Stimulated activated naive CD4-positive, alpha-beta T cell treated with Interleukin-2 at 50 U/mL for 16 hours (primary cell): ENCODE measurements around the gene COPZ2.
"Not testable (repeated sequence)": the region's sequence is repeated elsewhere in the genome, so short reads cannot be mapped to it uniquely, and the experiment has no call there.

ENCODE experiments used
- DNase-seq: peaks from one replicate; lab custom pipeline; 2025; lab: John Stamatoyannopoulos, UW

COPZ2 gene

DNA sequence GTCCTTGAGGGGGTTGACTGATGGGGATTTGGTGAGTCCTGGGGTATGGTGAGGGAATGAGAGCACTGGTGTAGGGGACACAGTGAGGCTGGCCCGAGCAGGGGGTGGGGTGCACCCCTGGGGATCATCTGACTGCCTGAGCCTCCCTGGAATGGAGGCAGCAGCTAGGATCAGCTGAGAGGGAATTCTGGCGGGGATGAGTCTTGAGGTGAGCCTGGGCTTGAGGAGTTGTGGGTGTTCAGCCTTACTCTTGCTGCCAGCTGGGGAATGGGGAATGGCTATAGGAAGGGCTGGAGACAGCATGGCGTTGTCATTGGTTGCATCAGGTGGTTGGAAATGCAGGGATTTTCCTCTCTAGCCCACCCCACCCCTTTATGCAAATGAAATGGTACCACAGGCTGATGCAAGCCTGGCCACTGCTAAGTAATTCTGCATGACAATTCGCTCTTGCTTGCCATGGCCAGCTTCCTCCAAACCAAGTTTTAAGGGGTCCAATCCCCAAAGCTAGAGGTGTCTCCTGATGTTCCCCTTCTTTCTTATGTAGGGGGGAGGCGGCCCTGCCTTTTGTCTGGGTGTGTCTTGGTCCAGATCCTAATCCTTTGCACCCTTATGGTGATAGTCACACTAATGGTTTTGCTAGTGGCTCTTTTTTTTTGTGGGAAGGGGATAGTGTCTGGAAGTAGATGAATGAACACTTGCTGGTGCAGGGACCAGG, 18.1 kb upstream of the COPZ2 start:
- DNase-seq: peak; percentile 34

DNA sequence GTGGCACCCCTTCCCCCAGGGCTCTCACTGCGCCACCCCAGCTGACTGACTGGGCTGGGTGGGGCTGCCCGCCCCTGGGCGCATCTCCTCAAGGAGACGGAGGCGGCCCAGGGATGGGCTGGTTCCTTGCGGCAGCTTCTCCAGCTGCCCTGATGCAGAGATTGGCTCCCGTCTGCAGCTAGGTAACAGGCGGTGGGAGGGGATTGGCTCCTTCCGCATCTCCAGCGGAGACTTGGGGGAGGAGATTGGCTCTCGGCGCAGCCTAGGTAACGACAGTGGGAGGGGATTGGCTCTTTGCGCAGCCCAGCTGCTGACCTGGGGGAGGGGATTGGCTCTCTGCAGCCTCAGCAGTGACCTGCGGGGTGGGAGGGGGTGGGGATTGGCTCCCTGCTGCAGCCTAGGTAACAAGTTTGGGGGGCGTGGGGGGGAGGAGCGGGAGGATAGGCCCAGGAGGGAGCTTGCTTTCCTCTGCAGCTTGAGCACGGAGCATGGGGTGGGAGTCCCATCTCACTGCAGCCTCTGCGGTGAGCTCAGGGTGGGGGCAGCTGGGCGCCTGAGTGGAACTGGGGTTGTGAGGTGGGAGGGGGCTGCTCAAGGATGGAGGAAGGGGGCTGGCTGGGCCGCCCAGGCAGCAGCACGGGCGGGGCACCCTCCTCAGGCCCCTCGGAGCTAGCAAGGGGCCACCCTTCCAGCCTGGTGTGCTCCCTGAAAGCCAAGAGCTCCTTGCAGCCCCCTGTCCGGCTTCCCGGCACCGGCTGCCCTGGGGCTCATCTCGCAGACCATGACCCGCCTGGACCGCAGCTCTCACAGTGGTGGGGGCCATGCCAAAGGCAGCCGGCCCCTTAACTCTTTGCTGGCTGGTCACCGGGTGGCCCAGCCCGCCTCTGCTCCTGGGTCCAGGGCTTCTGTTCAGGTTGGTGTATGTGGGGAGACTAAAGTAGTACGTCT, 16.9 kb upstream of the COPZ2 start:
- no peak for DNase-seq

DNA sequence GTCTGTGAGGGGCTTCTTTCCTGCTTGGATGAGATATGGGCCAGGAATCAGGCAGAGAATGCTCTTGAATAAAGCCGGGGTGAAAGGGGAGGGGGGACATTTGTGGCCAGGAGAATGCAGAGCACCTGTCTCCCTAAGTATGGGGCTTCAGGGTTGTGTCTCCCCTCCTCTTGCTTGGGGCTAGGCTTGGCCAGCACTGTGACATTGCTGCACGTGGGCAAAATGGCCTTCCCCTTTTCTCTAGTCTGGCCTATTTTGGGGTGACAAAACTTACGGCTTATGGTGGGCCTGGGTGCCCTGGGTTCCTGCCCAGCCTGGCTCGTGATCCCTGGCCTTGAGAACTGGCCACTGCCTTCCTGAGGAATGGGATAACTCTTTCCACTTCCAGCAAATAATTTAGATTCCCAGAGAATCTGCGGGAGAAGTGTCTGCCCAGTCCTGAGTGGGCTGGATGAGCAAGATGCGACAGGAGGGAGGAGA, 16.2 kb upstream of the COPZ2 start:
- DNase-seq: no peak

DNA sequence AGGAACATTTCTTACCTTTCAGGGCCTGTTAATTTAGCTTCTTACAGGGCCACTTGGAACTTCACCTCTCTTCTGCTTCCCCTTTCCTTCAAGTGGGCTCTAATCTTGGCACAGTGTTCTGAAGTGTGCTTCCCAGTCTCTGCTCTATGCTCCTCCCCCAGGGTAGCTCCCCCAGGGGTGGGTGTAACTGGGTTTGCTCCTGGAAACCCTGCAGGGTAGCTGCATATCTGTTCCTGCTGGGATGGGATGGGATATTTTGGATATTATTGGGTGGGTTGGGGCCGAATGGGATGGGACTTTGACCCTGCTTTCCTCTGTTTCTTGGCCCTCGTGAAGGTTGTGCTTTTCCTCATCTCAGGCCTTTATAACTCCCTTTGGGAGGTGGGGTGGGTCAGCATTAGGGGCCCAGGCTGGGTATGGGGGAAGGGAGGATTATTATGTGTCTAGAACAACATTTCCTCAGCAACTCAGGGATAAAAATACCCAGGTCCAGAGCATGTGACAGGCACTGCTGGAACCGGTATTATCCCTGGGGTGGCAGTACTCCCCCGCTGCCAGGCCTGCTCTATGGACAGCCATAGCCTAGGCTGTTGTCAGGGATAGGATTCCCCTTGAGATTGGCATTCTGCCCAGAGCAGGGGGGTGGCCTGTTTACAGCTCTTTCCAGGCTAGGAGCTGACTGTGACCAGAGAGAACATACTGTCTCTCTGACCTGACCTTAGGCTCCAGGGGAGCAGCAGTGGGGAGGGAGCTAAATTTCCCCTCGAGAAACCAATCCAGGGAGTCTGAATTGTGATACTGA, 15.6 kb upstream of the COPZ2 start:
- no peak for DNase-seq

DNA sequence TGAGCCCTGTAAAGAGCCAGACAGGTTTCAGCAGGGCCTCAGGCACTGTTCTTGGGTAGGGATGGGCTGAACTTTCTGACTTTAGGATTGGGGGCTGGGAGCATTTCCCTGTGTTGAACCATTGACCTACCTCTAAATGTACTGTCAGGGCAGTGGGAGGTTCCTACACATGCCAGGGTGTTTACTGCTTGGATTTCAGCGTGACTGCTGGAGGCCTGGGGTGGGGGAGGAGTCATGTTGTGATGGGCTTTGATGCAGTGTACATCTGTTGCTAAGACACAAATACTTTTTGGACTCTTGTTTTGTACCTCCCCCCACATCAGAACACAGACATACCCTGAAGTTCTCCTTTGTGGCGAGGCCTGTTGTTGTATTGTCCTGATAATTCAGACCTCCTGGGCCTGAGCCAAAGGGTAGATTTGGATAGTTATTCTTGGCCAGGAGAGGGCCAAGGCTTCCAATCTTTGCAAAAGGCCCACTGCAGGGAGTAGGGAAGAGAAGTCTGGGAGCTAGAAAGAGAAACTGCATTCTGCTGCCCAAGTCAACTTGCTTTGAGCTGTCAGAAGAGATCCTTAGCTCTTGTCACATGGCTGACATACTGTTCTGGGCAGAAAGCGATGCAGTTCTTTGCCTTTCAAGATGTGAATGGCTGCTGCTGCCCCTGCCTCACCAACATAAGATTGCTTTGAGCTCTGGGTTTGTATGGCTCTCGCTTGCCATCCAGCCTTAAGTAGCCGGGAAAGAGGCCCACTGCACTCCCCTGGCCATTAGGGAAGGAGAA, 14.3 kb upstream of the COPZ2 start:
- DNase-seq: no peak

DNA sequence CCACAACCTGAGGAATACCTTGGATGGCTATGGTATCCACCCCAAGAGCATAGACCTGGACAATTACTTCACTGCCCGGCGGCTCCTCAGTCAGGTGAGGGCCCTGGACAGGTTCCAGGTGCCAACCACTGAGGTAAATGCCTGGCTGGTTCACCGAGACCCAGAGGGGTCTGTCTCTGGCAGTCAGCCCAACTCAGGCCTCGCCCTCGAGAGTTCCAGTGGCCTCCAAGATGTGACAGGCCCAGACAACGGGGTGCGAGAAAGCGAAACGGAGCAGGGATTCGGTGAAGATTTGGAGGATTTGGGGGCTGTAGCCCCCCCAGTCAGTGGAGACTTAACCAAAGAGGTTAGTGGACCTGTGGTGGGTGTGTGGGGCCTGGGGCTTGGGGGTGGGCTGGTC, 13.7 kb upstream of the COPZ2 start:
- DNase-seq: no peak

DNA sequence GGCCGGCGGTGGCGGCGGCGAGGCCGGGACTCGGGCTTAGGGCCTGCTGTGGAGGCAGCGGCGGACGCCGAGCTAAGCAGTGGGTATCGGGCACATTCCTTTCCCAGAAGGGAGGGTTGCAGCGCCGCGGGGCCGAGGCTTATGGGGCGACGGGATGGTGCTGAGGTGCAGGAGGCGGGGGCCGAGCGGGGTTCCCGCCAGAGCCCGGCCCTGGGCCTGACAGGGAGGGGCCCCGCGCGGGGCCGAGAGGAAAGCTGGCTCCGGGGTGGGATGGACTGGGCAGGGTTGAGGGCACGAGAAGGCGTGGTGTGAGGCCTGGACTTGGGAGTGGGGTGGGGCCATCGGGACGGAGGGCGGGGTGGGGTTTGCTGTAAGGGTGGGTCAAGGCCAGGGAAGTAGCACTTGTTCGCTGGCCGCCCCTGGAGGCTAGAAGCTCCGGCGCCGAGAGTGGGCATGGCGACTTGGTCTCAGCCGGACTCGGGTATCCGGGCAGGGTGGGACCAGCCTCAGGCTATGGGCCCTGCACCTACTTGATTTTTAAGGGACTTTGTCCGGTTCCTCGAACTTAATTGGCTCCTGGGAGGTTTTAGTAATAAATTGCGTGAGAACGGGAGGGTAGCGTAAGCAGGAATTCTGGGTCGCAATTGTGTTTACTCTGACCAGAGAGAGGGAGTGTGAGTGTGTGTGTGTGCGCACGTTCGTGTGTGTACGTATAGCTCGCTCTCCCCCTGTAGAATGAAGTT, 11.0 kb upstream of the COPZ2 start:
- peak; percentile 21 for DNase-seq

DNA sequence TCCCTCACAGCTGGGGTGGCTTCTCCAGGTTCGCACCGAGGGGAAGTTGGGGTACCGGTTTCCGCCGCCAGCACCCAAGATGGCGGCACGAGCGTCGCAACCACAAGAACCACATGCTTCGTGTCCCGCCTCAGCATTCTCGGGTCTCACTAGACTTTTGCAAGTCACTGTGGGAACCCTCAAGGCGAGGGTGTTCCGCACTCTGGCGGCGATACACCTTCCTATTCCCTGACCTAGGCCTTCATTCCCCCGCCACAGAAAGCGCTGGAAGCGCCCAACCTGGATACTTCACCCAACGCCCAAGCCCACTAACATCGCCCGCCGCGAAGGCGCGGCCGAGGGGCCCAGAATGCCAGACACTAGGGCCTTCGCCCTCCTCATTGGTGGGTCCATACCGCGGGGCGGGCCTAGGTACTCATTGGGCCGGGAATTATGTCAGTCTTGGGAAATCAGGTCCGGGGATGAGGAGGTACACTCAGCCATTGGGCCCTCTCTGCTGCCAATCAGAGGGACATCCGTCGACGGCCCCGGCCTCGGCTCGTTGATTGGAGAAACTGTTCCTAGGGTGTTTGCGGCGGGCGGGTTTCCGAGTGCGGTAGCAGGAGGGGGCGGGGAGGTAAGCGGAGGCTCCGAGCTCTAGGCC, 10.3 kb upstream of the COPZ2 start, which contains the start of gene NFE2L1:
TSS of gene NFE2L1 (plus strand) at position 619 of the 643 bp plus-strand sequence. CDS start 2,760 bp downstream, outside the sequence.
- peak; percentile 99 for DNase-seq

DNA sequence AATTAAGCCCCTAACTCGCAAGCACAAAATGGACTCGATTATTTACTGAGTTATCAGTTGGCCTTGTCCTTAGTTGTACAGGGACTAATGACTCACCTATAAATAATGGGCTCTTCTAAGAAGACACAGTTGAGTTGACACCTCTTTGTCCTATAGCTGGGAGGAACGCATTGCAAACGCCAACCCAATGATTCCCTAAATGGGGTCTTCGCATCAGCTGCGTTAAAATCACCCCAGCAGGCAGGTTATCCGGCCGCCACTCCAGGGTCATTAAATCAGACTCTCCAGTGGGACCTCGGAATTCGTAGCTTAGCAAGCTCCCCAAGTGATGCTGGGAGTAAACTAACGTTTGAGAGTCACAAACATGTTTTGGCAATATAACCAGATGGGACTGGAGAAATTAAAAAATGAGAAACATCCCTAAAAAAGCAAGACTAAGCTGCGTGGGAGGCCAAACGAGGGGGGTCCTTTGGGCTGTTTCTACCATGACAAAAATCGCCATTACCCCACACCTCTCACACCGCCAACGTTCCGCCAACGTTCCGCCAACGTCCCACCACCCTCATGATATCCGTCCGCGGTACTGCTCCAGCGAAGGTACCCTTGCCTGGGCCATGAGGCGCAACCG, 9.6 kb upstream of the COPZ2 start:
- DNase-seq: no peak

DNA sequence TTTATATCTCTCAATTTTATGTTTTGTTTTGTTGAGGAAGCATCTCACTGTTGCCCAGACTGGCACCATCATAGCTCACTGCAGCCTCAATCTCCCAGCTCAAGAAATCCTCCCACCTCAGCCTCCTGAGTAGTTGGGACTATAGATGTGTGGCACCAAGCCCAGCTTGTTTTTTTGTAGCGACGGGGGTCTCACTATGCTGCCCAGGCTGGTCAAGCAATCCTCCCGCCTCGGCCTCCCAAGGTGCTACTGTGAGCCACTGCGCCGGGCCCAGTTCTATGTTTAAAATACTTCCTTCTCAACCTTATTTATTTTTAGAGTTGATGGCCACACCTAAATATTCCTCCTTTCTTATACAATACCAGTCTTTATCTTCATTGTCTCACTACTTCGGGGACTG, 8.7 kb upstream of the COPZ2 start:
- DNase-seq: no peak

DNA sequence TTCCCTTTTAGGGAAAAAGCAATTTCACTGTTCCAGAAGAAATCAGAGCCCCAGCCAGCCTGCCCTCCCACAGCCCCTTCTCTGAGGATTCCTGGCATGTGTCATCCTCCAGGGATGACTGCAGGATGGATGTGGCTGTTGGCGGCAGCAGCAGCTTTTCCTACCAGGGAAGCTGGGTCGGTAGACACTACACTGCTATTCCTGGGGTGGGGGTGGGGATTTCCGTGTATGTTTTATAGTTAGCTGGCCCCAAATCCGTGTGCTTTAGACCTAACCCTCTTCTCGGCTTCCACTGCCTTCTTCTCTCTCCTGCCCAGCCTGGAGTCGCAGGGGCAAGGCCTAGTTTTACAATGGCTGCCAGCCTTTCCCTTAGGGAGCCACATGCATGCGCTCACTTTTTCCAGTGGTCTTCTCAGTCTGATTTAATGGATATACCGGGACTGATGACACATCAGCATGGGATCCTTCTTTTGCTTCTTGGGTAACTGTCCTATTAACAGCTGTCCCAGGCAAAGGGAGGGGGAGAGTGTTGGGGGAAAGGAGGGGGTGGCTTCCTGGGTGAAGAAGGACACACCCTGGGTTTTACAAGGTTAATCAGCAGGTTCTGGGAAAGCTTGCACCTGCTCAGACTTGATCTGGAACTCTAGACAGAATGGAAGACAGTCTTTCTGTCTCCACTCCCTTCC, 7.9 kb upstream of the COPZ2 start:
- DNase-seq: no peak

DNA sequence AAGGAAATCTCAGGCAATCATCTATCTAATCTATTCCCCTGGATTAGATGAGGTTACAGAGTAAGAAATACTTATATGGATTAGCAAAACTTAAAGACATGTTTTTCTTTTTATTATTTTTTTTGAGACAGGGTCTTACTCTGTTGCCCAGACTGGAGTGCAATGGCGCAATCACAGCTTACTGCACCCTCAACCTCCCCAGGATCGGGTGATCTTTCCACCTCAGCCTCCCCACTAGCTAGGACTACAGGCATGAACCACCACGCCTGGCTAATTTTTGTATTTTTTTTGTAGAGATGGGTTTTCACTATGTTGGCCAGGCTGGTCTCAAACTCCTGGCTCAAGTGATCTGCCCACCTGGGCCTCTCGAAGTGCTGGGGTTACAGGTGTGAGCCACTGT, 7.3 kb upstream of the COPZ2 start:
- DNase-seq: no peak

DNA sequence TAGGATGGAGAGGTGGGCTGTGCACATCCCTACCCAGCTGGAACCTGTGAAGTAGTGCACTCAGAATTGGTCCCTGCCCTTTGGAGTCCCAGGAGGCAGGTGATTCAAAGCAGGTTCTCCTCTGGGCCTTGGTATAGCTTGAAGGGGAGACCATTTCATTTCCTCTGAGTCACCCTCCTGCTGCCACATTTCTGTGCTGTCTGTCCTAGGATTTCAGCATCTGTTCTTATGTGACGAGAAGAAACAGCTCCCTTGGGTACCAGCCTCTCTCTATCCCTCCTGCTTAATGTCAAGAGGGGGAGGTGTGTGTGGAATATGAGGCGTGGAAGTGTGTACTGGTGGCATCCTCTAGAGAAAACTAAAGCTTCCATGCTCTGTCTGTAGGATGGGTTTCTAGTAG, 5.6 kb upstream of the COPZ2 start:
- DNase-seq: no peak

DNA sequence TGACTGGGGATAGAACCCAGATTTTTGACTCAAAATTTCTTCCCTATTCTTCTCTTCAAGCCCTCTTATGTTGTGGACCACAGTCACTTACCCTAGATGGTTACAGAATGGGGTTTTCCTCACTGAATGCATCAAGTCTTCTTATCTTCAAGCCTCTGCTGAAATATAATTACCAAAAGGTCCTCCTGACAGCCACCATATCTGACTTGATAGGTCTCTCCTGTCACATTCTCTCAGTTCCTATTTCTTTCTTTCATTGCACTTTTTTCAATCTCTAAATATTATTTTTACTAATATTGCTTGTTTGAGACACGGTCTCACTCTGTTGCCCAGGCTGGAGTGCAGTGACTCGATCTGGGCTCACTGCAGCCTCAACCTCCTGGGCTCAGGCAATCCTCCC, 1.1 kb upstream of the COPZ2 start:
- no peak for DNase-seq

DNA sequence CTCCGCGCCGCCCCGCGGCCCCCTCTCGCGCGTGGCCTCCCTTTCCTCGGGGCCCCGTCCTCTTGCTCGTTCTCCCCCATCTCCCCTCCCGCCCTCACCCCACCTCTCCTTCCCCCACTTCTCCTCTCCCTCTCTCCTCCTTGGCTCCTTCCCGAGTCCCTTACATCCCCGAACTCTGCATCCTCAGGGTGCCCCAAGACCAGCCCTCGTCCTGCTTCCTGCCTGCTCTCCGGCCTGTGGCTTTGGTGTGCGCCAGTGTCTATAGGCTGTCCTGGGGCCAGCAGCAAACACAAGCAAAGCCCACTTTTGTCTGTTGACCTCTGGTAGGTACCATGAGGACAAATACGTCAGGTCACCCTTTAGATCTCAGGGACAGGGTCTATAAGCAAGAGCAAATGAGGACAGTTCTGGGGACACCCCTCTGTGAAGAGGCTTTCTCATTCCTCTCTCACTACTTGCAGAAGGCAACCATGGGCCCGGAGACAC, 284 bp upstream of the COPZ2 start:
- no peak for DNase-seq

DNA sequence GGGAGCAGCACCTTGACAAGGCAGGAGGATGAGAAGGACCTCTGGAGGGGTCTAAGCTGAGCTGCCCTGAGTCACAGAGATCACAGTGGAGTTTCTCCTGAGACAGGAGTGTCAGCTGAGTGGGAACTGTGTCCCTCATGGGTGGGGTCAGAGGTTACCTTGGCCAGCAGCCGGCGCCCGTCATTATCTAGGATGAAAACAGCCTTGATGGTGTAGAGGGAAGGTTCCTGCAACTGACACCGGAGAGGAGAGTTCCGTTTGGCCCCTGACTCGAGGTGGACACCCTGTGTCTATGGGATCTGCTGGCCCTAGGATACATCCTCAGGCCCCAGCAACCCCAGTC, 933 bp downstream of the COPZ2 start:
- DNase-seq: no peak

DNA sequence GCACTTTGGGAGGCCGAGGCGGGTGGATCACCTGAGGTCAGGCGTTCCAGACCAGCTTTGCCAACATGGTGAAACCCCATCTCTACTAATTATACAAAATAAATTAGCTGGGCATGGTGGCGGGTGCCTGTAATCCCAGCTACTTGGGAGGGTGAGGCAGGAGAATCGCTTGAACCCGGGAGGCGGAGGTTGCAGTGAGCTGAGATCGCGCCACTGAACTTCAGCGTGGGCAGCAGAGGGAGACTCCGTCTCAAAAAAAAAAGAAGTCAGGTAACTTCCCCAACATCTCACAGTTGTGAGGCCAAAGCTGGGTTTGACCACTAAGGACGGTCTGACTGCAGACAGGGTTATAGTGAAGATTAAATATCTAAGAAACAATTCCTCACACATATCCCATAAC, 2.9 kb downstream of the COPZ2 start:
- not testable (repeated sequence) for DNase-seq

DNA sequence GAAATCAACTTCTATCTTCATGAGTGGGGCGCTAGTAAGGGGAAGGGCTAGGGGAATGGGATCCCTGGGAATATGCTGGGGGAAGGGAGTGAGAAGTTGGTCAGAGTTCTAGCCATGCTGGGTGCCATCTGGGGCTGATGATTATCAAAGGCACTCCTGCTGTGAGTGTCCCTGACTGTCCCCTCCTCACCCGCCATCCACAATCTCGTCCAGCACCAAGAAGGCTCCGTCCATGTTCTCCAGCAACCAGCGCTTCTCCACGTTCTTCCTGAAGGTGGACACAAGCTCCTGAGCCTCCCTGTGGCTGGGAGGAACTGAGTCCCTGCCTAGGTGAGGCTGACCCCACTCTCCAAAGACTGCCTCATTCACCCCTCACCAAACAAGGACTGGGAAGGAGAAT, 5.6 kb downstream of the COPZ2 start:
- no peak for DNase-seq

DNA sequence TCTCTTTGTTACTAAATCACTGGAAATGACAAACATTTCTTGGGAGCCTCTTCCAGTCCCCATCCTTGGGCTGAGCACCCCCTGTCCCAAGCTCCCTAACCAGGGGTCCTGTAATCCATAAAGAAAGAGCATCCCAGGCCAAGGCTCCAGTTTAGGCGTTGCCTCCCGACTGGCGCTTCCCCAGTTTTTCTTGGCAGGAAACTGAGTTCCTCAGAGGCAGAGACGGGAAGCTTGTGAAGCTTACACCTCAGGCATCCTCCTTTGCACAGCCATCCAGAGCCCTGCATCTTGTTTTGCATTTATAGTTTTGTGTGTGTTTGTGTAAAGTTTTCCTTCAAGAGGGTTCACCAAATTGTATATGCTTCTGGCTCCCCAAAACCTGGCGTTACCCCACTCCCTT, 7.1 kb downstream of the COPZ2 start:
- no peak for DNase-seq
